Measurements from ENCODE around the gene ATP6V1G3.

DNA sequence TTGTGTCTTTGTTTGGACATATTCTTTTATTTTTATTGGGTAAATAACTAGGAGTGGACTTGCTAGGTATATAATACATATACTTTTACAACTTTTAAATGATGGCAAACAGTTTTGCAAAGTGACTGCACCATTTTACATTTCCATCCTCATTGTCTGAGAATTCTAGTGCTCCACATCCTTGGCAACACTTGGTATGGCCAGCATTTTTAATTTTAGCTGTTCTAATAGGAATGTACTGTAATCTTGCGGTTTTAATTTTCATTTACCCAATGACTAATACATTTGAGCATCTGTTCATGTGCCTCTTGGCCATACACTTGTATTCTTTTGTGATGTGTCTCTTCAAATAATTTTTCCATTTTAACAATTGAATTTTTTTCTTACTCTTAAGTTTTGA is 37.0 kb upstream of the ATP6V1G3 start:
- TF ChIP-seq, protein P1, sequence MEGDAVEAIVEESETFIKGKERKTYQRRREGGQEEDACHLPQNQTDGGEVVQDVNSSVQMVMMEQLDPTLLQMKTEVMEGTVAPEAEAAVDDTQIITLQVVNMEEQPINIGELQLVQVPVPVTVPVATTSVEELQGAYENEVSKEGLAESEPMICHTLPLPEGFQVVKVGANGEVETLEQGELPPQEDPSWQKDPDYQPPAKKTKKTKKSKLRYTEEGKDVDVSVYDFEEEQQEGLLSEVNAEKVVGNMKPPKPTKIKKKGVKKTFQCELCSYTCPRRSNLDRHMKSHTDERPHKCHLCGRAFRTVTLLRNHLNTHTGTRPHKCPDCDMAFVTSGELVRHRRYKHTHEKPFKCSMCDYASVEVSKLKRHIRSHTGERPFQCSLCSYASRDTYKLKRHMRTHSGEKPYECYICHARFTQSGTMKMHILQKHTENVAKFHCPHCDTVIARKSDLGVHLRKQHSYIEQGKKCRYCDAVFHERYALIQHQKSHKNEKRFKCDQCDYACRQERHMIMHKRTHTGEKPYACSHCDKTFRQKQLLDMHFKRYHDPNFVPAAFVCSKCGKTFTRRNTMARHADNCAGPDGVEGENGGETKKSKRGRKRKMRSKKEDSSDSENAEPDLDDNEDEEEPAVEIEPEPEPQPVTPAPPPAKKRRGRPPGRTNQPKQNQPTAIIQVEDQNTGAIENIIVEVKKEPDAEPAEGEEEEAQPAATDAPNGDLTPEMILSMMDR (IDR thresholded peaks at IDR 0.05) = no peak
- TF ChIP-seq POLR2A (IDR thresholded peaks at IDR 0.05) (no peak), POLR2AphosphoS5 (IDR thresholded peaks at IDR 0.05) (no peak)
